ENCODE data around the gene LY86.
"Not testable (repeated sequence)": the region's sequence is repeated elsewhere in the genome, so short reads cannot be mapped to it uniquely, and the experiment has no call there.

LY86 gene

GRCh38 chr6:6596529-6597328, 8.2 kb downstream of the LY86 start:
- no peak for DNase-seq

GRCh38 chr6:6597682-6598081, 9.2 kb downstream of the LY86 start:
- DNase-seq, result no peak

- no peak for DNase-seq
Observed at GRCh38 chr6:6599468-6599873, 11.0 kb downstream of the LY86 start.

GRCh38 chr6:6600875-6601274, 12.4 kb downstream of the LY86 start:
- DNase-seq, result no peak

- DNase-seq, result no peak
Observed at GRCh38 chr6:6602262-6602661, 13.7 kb downstream of the LY86 start.

GRCh38 chr6:6603317-6603716, 14.8 kb downstream of the LY86 start:
- DNase-seq, result no peak

- no peak for DNase-seq
Observed at GRCh38 chr6:6604015-6604414, 15.5 kb downstream of the LY86 start.

GRCh38 chr6:6604566-6604965, 16.0 kb downstream of the LY86 start:
- no peak for DNase-seq

GRCh38 chr6:6605873-6606272, 17.4 kb downstream of the LY86 start:
- no peak for DNase-seq

GRCh38 chr6:6606391-6607030, 18.0 kb downstream of the LY86 start:
- not testable (repeated sequence) for DNase-seq

GRCh38 chr6:6609450-6609849, 20.9 kb downstream of the LY86 start:
- DNase-seq, result no peak

GRCh38 chr6:6610031-6610591, 21.6 kb downstream of the LY86 start:
- DNase-seq, result peak; percentile 29

GRCh38 chr6:6611486-6611885, 23.0 kb downstream of the LY86 start:
- no peak for DNase-seq

- no peak for DNase-seq
Observed at GRCh38 chr6:6612308-6612707, 23.8 kb downstream of the LY86 start.

- DNase-seq, result not testable (repeated sequence)
Observed at GRCh38 chr6:6613103-6613718, 24.7 kb downstream of the LY86 start.

- no peak for DNase-seq
Observed at GRCh38 chr6:6614096-6614982, 25.8 kb downstream of the LY86 start.

- no peak for DNase-seq
Observed at GRCh38 chr6:6614983-6615349, 26.4 kb downstream of the LY86 start.

GRCh38 chr6:6616656-6617055, 28.1 kb downstream of the LY86 start:
- no peak for DNase-seq

- no peak for DNase-seq
Observed at GRCh38 chr6:6619021-6619794, 30.7 kb downstream of the LY86 start.

- DNase-seq, result no peak
Observed at GRCh38 chr6:6620766-6621425, 32.4 kb downstream of the LY86 start.

- DNase-seq, result no peak
Observed at GRCh38 chr6:6622501-6622900, 34.0 kb downstream of the LY86 start.

Data from activated gamma-delta T cell treated with Interleukin-2 at 50 U/mL for 16 hours (primary cell).